HG03175 (cell line): ENCODE data around the gene SAA4.
"Not testable (repeated sequence)": the region's sequence is repeated elsewhere in the genome, so short reads cannot be mapped to it uniquely, and the experiment has no call there.

Experiments
- ATAC-seq: cut with Tn5 transposase; IDR thresholded peaks from one replicate; pipeline ENCODE4 v1.9.1; 2021; ENCODE audit warnings: mild to moderate bottlenecking, moderate library complexity; ENCODE audit not compliant: unreplicated experiment

The SAA4 gene

DNA sequence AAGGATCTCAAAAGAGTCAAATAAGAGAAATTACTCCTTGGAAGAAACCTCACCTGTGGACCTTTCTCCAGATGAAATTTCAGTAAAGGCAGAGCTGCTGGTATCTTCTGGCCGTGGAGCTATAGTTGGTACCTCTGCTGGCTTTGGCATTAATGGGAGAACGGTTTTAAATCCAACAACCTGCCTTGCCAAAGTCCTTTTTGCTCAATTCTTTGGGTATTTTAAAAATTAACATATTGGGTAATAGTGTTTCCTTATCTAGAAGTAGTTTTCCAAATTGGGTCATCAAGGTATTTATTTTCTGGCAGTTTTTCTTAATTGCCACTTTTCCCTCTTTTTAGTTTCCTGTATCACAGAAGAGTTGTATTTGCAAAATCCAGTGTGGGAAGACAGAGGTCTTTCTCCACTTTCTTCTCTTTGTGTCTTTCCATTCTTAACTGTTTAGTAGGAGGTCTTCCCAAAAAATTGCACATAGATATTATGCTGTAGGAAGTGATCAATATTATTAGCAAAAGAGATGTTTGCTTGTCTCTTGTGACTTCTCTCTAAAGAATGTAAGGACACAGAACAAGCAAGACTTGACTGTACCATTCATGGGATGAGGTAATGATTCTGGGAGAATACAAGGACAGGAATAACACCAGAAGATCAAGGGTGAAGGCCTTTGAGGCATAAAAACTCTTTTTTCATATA lies at the start of gene SAA4:
TSS of gene SAA4 (minus strand) at position 139 of the 693 bp plus-strand sequence. CDS start 876 bp downstream, outside the sequence.
- ATAC-seq = no peak

DNA sequence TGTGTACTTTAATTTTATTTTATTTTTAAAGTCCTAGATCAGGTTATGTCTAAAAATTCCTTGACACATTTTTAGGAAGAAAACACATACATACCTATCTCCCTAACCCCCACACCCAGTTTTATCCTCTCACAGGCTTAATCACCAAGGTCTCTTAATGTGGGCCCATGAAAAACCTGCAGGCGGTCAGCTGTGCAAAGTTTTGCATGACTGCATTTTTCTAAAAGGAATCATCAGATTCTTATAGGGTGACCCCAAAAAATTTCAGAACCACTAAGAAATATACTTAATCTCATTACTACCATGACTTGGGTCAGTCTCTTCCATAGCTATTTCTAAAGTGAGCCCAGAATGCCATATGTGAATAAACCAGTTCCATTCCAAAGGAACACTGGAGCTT lies 49.2 kb upstream of the SAA4 start:
- ATAC-seq = no peak

DNA sequence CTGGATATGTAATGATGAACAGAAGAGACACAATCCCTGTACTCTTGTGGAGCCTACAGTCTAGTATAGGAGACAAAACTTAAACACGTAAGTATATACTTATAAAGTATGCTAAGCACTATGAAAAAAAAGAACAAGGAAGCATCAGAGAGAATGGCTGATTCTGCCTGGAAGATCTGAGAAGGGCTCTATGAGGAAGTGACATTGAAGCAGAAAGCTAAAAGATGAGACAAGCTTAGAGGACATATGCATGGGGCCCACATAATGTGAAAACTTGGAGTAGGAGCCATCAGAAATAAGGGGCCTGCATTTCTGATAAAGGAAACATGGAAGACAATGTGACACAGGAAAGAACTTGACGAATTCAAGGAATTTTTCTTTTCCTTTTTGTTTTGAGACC lies 46.0 kb upstream of the SAA4 start:
- ATAC-seq = no peak

GRCh38 chr11:18280438-18281045 lies 43.9 kb upstream of the SAA4 start:
- ATAC-seq = peak; percentile 88

- no peak for ATAC-seq
Observed at GRCh38 chr11:18277565-18278271, 41.1 kb upstream of the SAA4 start.

GRCh38 chr11:18271206-18271605 lies 34.6 kb upstream of the SAA4 start:
- no peak for ATAC-seq

DNA sequence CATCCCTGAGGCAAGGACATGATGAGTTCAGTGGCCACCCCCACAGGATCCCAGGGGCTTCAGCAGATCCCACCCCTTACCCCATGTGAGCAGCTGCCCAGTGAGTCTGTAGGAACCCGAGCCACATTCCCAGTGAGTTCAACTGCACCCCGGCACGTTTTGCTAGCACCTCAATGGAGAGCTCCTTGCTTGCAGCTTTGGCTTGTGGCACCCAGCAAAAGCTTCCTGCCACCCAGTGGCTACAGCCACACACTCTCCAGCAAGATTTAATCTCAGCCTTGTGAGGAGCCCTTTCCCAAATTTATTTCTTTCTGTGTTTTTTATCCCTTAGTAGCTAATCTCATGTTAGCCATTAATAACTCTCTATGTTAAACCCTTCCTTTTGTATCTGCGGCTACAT lies 33.5 kb upstream of the SAA4 start:
- no peak for ATAC-seq

DNA sequence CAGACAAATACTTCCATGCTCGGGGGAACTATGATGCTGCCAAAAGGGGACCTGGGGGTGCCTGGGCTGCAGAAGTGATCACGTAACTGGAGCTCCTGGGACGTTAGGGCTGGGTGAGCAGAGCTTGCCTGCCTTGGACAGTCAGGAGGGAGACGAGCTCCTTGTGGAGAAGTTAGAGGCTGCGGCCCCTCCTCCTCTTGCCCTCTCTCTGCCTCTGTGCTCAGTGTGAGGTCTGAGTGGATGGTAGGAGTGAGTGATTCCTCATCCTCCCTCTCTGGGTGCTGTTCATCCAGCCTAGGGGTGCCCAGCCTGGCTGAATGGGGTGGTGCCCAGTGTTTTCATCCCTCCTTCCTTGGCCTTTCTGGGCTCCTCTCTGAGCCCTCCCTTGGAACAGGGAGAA lies 32.6 kb upstream of the SAA4 start:
- ATAC-seq = not testable (repeated sequence)

DNA sequence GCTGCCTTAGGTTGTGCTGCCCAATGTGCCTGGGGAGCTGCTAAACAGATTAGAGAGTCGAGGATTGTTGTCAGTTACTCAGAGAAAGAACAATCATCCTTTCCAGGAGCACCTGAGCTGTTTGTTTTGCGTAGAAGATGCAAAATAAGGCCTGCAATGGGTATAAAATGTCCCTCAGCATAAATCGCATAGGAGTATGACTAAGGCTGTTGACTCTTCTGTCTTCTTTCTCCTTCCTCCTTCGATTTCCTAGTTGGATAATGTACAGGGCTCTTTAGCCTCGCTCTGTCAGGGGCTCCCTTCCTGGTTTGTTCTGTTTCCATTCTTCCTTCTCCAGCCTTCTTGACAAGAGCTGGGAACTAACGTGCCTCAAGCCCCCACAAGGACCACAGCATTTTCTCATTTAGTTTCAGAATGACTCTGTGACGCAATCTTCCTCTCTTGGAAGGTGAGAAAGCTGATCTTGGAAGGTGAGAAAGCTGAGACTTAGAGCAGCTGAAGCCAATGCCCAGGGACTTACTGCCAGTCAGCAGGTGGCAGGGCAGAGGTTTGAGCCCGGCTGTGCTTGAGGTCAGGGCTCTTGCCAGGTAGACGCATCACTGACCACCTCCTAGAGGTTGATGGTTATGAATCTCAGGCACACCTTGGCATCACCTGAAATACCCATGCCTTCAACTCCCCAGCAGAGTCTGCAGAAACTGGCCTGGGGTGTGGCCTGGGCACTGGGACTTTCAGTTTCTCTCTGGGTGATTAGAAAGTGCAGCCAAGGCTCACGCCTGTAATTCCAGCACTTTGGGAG lies 30.9 kb upstream of the SAA4 start:
- ATAC-seq = peak; percentile 74

GRCh38 chr11:18265949-18266348 lies 29.3 kb upstream of the SAA4 start, which contains the start of gene SAA1:
TSS of gene SAA1 (plus strand) at chr11:18266264. CDS start at chr11:18266888, 624 bp downstream.
- ATAC-seq = no peak

- no peak for ATAC-seq
Observed at GRCh38 chr11:18264677-18265555, 28.3 kb upstream of the SAA4 start.

DNA sequence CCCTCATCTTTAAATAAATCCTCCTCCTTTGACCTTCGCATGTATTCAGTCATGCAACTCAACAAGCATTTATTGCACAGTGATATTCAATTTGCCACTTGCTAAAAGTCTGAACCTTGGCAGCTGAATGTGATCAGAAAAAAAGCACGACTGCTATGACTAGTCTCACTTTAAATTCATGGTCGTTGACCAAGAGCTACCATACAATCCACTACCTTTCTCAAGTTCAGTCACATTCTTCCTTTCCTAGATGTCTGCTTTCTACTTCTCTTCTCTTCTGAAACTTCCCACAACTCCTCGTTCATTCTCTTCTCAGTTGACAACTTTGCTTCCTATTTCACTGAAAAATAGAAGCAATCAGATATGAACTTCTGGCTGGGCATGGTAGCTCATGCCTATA lies 27.4 kb upstream of the SAA4 start:
- no peak for ATAC-seq

- not testable (repeated sequence) for ATAC-seq
Observed at GRCh38 chr11:18262681-18263350, 26.2 kb upstream of the SAA4 start.

- no peak for ATAC-seq
Observed at GRCh38 chr11:18261721-18262120, 25.1 kb upstream of the SAA4 start.

DNA sequence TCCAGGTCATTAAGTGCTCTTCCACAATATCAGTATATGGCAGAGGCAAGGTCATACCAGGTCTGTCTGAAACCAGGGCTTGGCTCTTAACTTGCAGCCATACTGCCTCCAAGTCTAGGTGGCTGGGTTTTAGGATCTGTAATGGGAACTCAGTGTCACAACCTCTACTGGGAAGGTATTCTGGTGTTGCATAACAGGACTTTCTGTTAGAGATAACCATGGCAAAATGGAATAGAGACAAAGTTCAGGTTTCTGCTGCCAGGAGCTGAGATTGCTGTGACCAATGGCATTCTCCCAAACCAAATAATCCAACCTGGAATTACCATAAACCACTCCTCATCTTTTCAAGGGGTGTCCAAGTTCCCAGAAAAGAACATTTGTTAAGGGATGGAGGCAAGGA lies 22.7 kb upstream of the SAA4 start:
- no peak for ATAC-seq

GRCh38 chr11:18254781-18255361 lies 18.3 kb upstream of the SAA4 start:
- ATAC-seq = no peak

DNA sequence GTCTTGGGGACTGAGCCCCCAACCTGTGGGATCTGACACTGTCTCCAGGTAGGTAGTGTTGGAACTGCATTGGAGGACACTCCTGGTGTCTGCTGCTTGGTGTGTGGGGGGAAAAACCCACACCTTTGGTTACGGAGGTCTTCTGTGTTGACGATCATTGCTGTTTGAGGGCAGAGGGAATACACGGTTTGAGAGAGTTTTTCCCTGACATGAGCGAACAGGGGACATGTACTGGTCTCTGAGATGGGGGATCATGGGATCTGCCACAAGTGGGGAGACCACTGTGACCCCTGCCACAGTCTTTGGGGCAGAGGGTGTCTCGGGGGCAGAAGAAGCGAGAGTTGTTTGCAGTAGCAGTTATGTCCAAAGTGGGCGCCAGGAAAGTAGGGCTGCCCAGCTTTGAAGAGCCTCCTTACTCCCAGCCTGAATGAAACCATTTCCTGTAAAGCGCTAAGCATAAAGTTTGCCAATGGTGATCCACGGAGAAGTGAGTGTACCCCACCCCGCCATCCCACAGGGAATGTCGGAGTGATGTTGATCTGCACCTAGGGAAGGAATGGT lies 17.3 kb upstream of the SAA4 start:
- ATAC-seq = no peak

GRCh38 chr11:18253233-18253632 lies 16.6 kb upstream of the SAA4 start:
- no peak for ATAC-seq

DNA sequence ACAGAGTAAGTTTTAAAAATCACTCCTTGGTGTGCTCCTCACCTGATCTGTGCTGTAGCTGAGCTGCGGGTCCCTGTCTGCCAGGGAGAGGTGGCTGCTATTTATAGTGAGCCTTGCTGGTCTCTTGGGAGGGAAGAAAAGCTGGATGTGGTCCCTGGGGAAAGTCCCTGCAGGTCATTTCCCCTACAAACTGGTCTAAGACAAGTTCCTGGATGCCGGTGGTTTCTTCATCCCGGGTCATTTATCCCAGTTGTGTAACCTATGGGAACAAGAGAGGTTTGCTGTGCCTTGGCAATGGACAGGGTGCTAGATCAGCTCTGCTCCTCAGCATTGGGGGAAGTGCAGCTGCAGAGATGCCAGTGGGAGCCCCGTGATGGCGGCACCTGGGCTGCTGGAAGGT lies 12.0 kb upstream of the SAA4 start, which contains the start of gene SAA2:
TSS of gene SAA2 (minus strand) at position 108 of the 400 bp plus-strand sequence. CDS start 657 bp downstream, outside the sequence.
- no peak for ATAC-seq
